Breast epithelium (tissue), 3 donors: ENCODE measurements around the gene SLC9A8.

Source experiments
- POLR2A ChIP-seq: fragments of 450-650 bp; IDR thresholded peaks from one replicate; pipeline ENCODE4 v1.6.1; 2016; ENCODE audit warnings: antibody characterized with exemption, mild to moderate bottlenecking, moderate library complexity
- POLR2AphosphoS5 ChIP-seq, 3 donors: sonication (generic); formaldehyde crosslinking; IDR thresholded peaks; one replicate each; pipeline ENCODE4 v1.6.1; 2017; ENCODE audit warnings: antibody characterized with exemption in 3 of 3
- TF ChIP-seq, protein P1 (sequence below), 3 donors: fragments of 450-650 bp; IDR thresholded peaks; one replicate each; pipeline ENCODE4 v1.5.1; 2016 to 2017; ENCODE audit warnings: antibody characterized with exemption in 3 of 3, mild to moderate bottlenecking in 3 of 3, moderate library complexity in 3 of 3

DNA sequence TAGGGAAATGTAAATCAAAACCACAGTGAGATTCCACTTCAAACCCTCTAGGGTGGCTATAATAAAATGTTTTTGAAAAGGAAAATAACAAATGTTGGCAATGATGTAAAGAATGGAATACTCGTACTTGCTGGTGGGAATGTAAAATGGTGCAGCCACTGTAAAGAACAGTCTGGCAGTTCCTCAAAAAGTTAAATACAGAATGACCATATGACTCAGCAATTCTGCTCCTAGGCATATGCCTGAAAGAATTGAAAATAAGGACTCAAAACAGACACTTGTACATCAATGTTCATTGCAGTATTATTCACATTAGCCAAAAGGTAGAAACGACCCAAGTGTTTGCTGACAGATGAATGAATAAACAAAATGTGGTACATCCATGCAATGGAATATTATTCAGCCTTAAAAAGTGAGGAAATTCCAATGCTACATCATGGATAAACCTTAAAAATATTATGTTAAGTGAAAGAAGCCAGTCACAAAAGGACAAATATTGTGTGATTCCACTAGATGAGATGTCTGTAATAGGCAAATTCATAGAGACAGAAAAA is 113.3 kb downstream of the SLC9A8 start:
- TF ChIP-seq, protein P1, sequence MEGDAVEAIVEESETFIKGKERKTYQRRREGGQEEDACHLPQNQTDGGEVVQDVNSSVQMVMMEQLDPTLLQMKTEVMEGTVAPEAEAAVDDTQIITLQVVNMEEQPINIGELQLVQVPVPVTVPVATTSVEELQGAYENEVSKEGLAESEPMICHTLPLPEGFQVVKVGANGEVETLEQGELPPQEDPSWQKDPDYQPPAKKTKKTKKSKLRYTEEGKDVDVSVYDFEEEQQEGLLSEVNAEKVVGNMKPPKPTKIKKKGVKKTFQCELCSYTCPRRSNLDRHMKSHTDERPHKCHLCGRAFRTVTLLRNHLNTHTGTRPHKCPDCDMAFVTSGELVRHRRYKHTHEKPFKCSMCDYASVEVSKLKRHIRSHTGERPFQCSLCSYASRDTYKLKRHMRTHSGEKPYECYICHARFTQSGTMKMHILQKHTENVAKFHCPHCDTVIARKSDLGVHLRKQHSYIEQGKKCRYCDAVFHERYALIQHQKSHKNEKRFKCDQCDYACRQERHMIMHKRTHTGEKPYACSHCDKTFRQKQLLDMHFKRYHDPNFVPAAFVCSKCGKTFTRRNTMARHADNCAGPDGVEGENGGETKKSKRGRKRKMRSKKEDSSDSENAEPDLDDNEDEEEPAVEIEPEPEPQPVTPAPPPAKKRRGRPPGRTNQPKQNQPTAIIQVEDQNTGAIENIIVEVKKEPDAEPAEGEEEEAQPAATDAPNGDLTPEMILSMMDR (IDR thresholded peaks at IDR 0.05), result no peak
- TF ChIP-seq POLR2A, result no peak
- no peak for TF ChIP-seq POLR2AphosphoS5 (IDR thresholded peaks at IDR 0.05)
